Muscle of leg (tissue), 11 donors: ENCODE data around the gene CDKAL1. TPM values are rescaled to one million over a fixed set of nuclear protein-coding genes. Genes with fewer than 3 reads are reported as not detected.
"Not testable (repeated sequence)": the region's sequence is repeated elsewhere in the genome, so short reads cannot be mapped to it uniquely, and the experiment has no call there.

Source experiments
- DNase-seq: peaks from one replicate; pipeline ENCODE4 v3.0.0; 2013
- H3K27ac ChIP-seq: one replicate; pipeline ENCODE4 v1.5.1; 2013; ENCODE audit warnings: mild to moderate bottlenecking, low read length, control low read depth
- H3K27me3 ChIP-seq: one replicate; pipeline ENCODE4 v1.6.1; 2013; ENCODE audit warnings: low read length; ENCODE audit not compliant: control insufficient read depth, insufficient read depth
- H3K36me3 ChIP-seq: one replicate; pipeline ENCODE4 v1.6.1; 2013; ENCODE audit warnings: low read length; ENCODE audit not compliant: control insufficient read depth, insufficient read depth
- H3K4me1 ChIP-seq: one replicate; pipeline ENCODE4 v1.6.1; 2013; ENCODE audit warnings: low read length; ENCODE audit not compliant: control insufficient read depth, insufficient read depth
- H3K4me3 ChIP-seq: one replicate; pipeline ENCODE4 v1.5.1; 2013; ENCODE audit warnings: low read length, control low read depth
- H3K9me3 ChIP-seq: replicated peaks from 2 replicates; pipeline ENCODE4 v1.6.1; 2013; ENCODE audit warnings: low read depth, low read length; ENCODE audit not compliant: control insufficient read depth
- WGBS: methylation state at CpG from one replicate; pipeline ENCODE4 v1.1.5; 2013; ENCODE audit warnings: missing lambda C conversion rate; ENCODE audit not compliant: insufficient coverage; 5-methylcytosine and 5-hydroxymethylcytosine counted together
- polyA plus RNA-seq, 8 donors: library from polyadenylated mRNA; unstranded; fragments of 120-200 nt; gene quantifications; one replicate each; pipeline versions ENCODE4 v1.2.1 to v1.2.3, GENCODE V29; 2013; ENCODE audit warnings: inconsistent platforms in 1 of 8, low replicate concordance in 1 of 8; ENCODE audit not compliant: insufficient read length in 8 of 8, insufficient read depth in 1 of 8
- total RNA-seq: library from RNA; stranded (reverse); fragments of 120-200 nt; gene quantifications from one replicate; pipeline ENCODE4 v1.2.4, GENCODE V29; 2013

The CDKAL1 gene
- total and polyA plus RNA-seq, 9 donors = 11.0 to 23.6 (median 13.0) TPM

DNA sequence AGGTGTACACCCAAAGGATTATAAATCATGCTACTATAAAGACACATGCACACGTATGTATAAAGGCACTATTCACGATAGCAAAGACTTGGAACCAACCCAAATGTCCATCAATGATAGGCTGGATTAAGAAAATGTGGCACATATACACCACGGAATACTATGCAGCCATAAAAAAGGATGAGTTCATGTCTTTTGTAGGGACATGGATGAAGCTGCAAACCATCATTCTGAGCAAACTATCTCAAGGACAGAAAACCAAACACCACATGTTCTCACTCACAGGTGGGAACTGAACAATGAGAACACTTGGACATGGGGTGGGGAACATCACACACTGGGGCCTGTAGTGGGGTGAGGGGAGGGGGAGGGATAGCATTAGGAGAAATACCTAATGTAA, 9.0 kb upstream of the CDKAL1 start:
- not testable (repeated sequence) for H3K36me3 ChIP-seq, H3K4me3 ChIP-seq, H3K4me1 ChIP-seq, H3K27ac ChIP-seq, H3K27me3 ChIP-seq, DNase-seq, H3K9me3 ChIP-seq
- WGBS = no CpG with 5 or more reads among the region's 3 CpGs

DNA sequence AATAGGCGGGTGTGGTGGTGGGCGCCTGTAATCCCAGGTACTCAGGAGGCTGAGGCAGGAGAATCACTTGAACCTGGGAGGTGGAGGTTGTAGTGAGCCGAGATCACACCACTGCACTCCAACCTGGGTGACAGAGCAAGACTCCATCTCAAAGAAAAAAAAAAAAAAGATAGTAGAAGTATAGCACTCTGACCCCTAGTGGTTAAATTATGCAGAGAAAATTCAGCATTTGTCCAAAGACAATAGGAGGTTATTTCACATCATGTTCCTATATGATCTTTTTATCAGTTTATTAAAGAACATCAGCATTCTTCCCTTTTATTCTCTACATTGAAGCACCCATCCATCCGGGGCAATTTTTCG, 5.2 kb upstream of the CDKAL1 start:
- not testable (repeated sequence) for H3K27ac ChIP-seq, H3K4me1 ChIP-seq, H3K36me3 ChIP-seq, H3K9me3 ChIP-seq, H3K27me3 ChIP-seq, H3K4me3 ChIP-seq
- WGBS = 28% methylated on average over 2 of the region's 5 CpGs
- DNase-seq = peak; percentile 49

DNA sequence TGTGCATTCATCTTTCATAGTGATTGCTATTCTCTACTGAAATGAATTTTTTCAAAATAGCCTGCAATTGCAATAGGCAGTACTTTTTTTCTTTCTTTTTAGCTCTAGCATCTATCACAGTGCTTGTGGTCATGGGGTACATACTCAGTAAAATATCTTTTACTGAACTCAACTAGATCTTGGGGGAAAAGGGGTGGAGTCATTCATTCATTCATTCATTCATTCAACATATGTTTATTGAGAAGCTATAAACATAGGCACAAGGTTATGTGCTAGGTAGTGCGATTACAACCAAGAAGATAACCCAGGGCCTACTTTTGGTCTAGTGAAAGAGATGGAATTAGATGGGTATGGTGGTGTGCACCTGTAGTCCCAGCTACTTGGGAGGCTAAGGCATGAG, 1.4 kb upstream of the CDKAL1 start:
- no peak overlapping the region for H3K4me3 ChIP-seq
- H3K27me3 ChIP-seq = peaks cover 3% of the 10 kb centered on the region
- H3K27ac ChIP-seq = no peak overlapping the region
- H3K4me1 ChIP-seq = peaks cover 11% of the 10 kb centered on the region
- no peak for DNase-seq
- peaks cover 7% of the 10 kb centered on the region for H3K36me3 ChIP-seq
- no peaks in the 10 kb centered on the region for H3K9me3 ChIP-seq
- WGBS = no CpG with 5 or more reads among the region's 1 CpG

DNA sequence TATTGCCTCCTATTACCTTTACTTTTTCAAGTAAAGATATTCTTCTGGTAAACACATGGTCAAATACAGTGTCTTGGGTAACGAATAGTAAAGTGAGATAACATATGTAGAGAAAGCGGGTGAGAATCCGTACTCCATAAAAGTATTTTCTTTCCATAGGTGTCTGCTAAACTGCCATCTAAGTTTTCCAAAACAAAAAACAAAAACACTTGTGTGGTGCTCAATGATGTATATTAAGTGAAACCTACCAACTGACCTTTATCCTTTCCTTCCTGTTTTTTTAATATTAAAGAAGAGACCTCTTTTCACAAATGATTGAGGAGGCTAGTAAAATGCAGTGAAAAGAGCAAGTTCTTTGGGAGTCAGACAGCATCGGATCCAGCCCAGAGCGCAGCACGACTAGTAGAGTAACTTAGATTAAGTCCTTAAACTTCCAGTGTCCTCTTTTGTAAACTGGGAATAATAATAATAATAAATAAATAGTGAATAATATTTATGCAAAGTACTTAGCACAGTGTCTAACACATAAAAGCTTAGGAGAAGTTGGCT, 437 bp upstream of the CDKAL1 start:
- DNase-seq = peak; percentile 13
- Histone ChIP-seq H3K27me3 (peaks cover 3% of the 10 kb centered on the region), H3K36me3 (peaks cover 7% of the 10 kb centered on the region), H3K9me3 (no peaks in the 10 kb centered on the region), H3K27ac (peak overlapping the region; percentile 92), H3K4me1 (peaks cover 7% of the 10 kb centered on the region), H3K4me3 (peak overlapping the region; percentile 87)
- no CpG with 5 or more reads among the region's 6 CpGs for WGBS

DNA sequence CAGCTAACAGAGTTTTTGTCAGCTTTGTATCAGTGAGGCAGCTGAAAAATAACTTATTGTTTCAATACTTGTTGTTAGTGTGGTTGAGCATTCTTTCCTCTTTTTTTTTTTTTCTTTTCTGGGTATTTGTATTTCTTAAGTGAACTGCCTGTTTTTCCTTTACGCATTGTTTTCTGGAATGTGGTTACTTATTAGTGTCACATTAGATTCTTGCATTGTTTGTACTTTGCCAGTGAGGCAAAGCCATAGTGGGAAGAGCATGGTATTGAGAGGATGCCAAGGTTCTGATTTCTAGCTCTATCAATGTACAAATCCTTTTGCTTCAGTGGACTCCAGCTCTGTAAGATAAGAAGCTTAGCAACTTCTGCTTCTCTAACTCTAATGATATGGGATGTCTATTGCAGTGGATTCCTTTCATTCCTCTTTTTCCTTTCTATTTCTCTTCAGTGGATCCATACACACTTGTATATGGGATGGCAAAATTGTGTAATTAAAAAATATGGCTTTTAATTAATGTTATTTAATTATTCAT, 3.9 kb downstream of the CDKAL1 start:
- peaks cover 7% of the 10 kb centered on the region for H3K4me1 ChIP-seq
- WGBS = no CpG with 5 or more reads among the region's 1 CpG
- no peak overlapping the region for H3K4me3 ChIP-seq
- peaks cover 20% of the 10 kb centered on the region for H3K36me3 ChIP-seq
- DNase-seq = no peak
- no peaks in the 10 kb centered on the region for H3K27me3 ChIP-seq
- no peak overlapping the region for H3K27ac ChIP-seq
- no peaks in the 10 kb centered on the region for H3K9me3 ChIP-seq

DNA sequence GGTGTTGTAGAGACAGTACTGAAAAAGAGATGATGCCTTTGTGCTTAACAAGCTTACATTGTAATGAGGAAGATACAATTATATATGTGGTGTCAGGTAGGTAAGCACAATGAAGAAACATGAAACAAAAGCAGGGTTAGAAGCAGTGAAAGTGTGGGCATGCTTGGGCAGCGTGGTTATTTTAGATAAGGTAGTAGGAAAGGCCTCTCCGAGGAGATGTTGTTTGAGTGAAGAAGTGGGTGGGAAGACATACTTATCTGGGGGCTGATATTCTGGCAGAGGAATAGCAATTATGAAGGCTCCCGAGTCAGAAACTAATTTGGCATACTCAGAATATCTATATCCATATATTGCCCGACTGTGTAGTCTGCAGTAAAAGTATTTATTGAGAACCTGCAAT, 4.7 kb downstream of the CDKAL1 start:
- H3K27ac ChIP-seq = no peak overlapping the region
- 100% methylated on average over 2 of the region's 4 CpGs for WGBS
- no peaks in the 10 kb centered on the region for H3K27me3 ChIP-seq

DNA sequence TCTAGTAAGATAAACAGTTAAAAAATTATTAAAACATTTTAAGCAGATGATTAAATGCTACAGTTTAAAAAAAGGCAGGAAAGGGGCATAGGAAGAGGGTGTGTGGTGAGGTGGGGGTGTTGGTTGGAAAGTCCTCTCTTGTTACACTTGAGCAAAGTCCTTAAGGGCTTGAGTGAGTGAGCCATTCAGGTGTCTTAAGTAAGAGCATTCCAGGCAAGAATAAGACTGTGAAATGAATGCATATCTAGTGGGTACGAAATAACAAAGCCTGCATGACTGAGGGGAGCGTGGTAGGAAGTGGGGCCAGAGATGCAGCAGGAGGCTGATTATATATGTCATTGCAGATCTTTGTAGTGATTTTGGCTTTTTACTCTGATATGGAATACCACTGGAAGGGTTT, 5.1 kb downstream of the CDKAL1 start:
- 96% methylated on average over 2 of the region's 2 CpGs for WGBS
- Histone ChIP-seq H3K27me3 (no peaks in the 10 kb centered on the region), H3K9me3 (no peaks in the 10 kb centered on the region), H3K4me3 (no peak overlapping the region), H3K27ac (no peak overlapping the region), H3K4me1 (peaks cover 7% of the 10 kb centered on the region), H3K36me3 (peaks cover 20% of the 10 kb centered on the region)
- no peak for DNase-seq

More for the DNA sequence above, 4.7 kb downstream of the CDKAL1 start:
- Histone ChIP-seq H3K4me1 (peaks cover 7% of the 10 kb centered on the region), H3K4me3 (no peak overlapping the region), H3K36me3 (peaks cover 20% of the 10 kb centered on the region), H3K9me3 (no peaks in the 10 kb centered on the region)
- no peak for DNase-seq

DNA sequence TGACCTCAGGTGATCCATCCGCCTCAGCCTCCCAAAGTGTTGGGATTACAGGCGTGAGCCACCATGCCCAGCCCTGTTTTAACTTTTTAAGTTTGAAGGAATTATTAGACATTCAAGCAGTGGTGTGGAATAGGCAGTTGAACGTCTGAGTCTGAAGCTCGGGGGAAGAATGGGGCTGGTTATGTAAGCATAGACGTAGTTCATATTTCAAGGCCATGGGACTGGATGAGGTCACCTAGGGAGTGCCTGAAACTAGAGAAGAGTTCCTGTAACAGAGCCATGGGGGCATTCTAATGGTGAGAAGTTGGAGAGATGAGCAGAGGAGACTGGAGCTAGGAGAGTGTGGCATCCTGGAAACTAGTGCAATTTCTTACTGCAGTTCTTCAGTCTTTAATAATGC, 6.4 kb downstream of the CDKAL1 start:
- peaks cover 24% of the 10 kb centered on the region for H3K36me3 ChIP-seq
- H3K4me3 ChIP-seq = no peak overlapping the region
- peaks cover 2% of the 10 kb centered on the region for H3K4me1 ChIP-seq
- no peak overlapping the region for H3K27ac ChIP-seq
- H3K27me3 ChIP-seq = no peaks in the 10 kb centered on the region
- H3K9me3 ChIP-seq = no peaks in the 10 kb centered on the region
- WGBS = 91% methylated on average over 5 of the region's 5 CpGs
- DNase-seq = no peak

DNA sequence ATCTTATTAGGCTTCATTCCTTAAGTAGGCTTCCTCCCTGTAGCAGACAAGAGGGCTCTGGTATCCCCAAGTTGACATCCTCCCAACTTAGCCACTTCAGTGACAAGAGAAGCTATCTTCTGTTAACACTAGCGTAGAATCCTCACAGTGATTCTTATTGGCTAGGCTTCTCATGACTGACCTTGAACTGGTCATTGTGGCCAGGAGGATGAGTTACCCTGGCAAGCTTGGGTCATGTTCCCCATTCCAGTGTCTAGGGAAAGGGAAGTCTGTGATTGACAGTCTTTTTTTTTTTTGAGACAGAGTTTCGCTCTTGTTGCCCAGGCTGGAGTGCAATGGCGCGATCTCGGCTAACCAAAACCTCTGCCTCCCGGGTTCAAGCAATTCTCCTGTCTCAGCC, 7.1 kb downstream of the CDKAL1 start:
- no peaks in the 10 kb centered on the region for H3K9me3 ChIP-seq
- no peak overlapping the region for H3K4me3 ChIP-seq
- H3K27me3 ChIP-seq = no peaks in the 10 kb centered on the region
- no peak for DNase-seq
- no CpG with 5 or more reads among the region's 6 CpGs for WGBS
- peaks cover 26% of the 10 kb centered on the region for H3K36me3 ChIP-seq
- H3K4me1 ChIP-seq = no peaks in the 10 kb centered on the region
- H3K27ac ChIP-seq = no peak overlapping the region

DNA sequence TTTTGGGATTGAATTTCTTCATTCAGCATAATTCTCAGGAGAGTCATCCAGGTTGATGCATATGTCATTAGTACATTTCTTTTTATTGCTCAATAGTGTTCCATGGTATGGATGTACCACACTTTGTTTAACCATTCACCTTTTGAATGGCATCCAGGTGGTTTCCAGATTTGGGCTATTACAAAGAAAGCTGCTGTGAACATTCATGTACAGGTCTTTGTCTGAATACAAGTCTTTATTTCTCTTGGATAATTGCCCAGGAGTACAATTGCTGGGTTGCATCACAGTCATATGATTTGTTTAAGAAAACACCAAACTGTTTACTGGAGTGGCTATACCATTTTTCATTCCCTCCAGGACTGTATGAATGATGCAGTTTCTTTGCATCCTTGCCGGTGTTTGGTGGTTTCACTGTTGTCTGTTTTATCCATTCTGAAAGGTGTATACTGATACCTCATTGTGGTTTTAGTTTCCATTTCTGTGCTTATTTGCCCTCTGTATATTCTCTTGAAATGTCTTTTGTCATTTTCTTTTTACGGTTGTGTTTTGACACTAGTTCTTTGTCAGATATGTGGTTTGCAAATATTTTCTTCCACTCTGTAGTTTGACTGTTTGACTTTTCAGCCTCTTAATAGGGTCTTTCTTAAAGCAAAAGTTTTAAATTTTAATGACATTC, 8.8 kb downstream of the CDKAL1 start:
- Histone ChIP-seq H3K9me3 (no peaks in the 10 kb centered on the region), H3K4me3 (no peak overlapping the region), H3K27ac (no peak overlapping the region), H3K36me3 (peaks cover 25% of the 10 kb centered on the region), H3K27me3 (no peaks in the 10 kb centered on the region), H3K4me1 (no peaks in the 10 kb centered on the region)
- WGBS = no CpG with 5 or more reads among the region's 2 CpGs
- DNase-seq = no peak
